CD4-positive, alpha-beta memory T cell (primary cell): ENCODE measurements around the gene FDXR. TPM values are rescaled to one million over a fixed set of nuclear protein-coding genes. Genes with fewer than 3 reads are reported as not detected.

Experiments
- CTCF ChIA-PET: fragments of 350-600 bp; sonication (Branson Sonifier 250); formaldehyde crosslinking; loops from one replicate; lab custom pipeline; 2021; ENCODE audit warnings: inconsistent platforms; ENCODE audit not compliant: partially characterized antibody; lab: Charles Lee
- POLR2A ChIA-PET: fragments of 350-600 bp; sonication (Branson Sonifier 250); formaldehyde crosslinking; loops from one replicate; lab custom pipeline; 2021; ENCODE audit not compliant: partially characterized antibody; lab: Charles Lee
- DNase-seq, 5 donors: peaks; one replicate each; pipeline versions ENCODE4 v3.0.0 to v3.0.0-alpha.2; 2020 to 2022; ENCODE audit warnings: mixed read lengths in 1 of 5
- H3K27ac ChIP-seq: one replicate; pipeline ENCODE4 v1.7.0; 2013; ENCODE audit warnings: low read depth, low read length
- H3K27me3 ChIP-seq: 2 replicates; pipeline ENCODE4 v1.7.0; 2013; ENCODE audit warnings: mild to moderate bottlenecking, low read length, moderate library complexity; ENCODE audit not compliant: insufficient read depth
- H3K36me3 ChIP-seq: 2 replicates; pipeline ENCODE4 v1.7.0; 2013; ENCODE audit warnings: mild to moderate bottlenecking, low read length, moderate library complexity; ENCODE audit not compliant: insufficient read depth
- H3K4me1 ChIP-seq: 2 replicates; pipeline ENCODE4 v1.7.0; 2013; ENCODE audit warnings: mild to moderate bottlenecking, low read length, moderate library complexity; ENCODE audit not compliant: insufficient read depth
- H3K4me3 ChIP-seq, 2 donors: one replicate each; pipeline ENCODE4 v1.7.0; 2013; ENCODE audit warnings: low read length in 2 of 2, mild to moderate bottlenecking in 1 of 2
- H3K9me3 ChIP-seq, 2 donors: one replicate each; pipeline ENCODE4 v1.7.0; 2013; ENCODE audit warnings: low read length in 2 of 2, control low read depth in 1 of 2; ENCODE audit not compliant: control insufficient read depth in 1 of 2
- H3K27ac Mint-ChIP-seq, 7 donors: one replicate each; pipeline ENCODE4 v1.8.0; 2020 to 2021; ENCODE audit warnings: mixed read lengths in 7 of 7, mild to moderate bottlenecking in 6 of 7, inconsistent platforms in 3 of 7, moderate library complexity in 3 of 7
- H3K27me3 Mint-ChIP-seq, 2 donors: one replicate each; pipeline ENCODE4 v1.8.0; 2020 to 2021; ENCODE audit warnings: mixed read lengths in 2 of 2
- H3K36me3 Mint-ChIP-seq, 2 donors: one replicate each; pipeline ENCODE4 v1.8.0; 2020 to 2021; ENCODE audit warnings: mixed read lengths in 2 of 2, inconsistent platforms in 1 of 2, mild to moderate bottlenecking in 1 of 2
- H3K4me1 Mint-ChIP-seq, 4 donors: one replicate each; pipeline ENCODE4 v1.8.0; 2020 to 2021; ENCODE audit warnings: mixed read lengths in 4 of 4, mild to moderate bottlenecking in 1 of 4
- H3K4me3 Mint-ChIP-seq, 8 donors: one replicate each; pipeline ENCODE4 v1.8.0; 2020 to 2021; ENCODE audit warnings: mixed read lengths in 8 of 8, mild to moderate bottlenecking in 7 of 8, moderate library complexity in 6 of 8, inconsistent platforms in 3 of 8
- H3K9me3 Mint-ChIP-seq, 8 donors: one replicate each; pipeline ENCODE4 v1.8.0; 2020 to 2021; ENCODE audit warnings: mixed read lengths in 8 of 8, mild to moderate bottlenecking in 5 of 8, inconsistent platforms in 3 of 8, moderate library complexity in 1 of 8
- intact Hi-C: fragments of 100-400 bp; cut with micrococcal nuclease; formaldehyde crosslinking; loops from one replicate; pipeline ENCODE4 v1.15.1; 2023
- polyA plus RNA-seq, 2 donors: library from polyadenylated mRNA; unstranded; fragments of 300-500 nt; fragmentation: Illumina TruSeq; gene quantifications; one replicate each; pipeline ENCODE4 v1.2.3, GENCODE V29; 2021
- total RNA-seq, 2 experiments: library from RNA; stranded (reverse); gene quantifications; one replicate each; pipeline ENCODE4 v1.2.3, GENCODE V29; 2021

The FDXR gene
- total and polyA plus RNA-seq, 4 experiments from 2014 or later = 2.7 to 21.8 (median 10.6) TPM

DNA sequence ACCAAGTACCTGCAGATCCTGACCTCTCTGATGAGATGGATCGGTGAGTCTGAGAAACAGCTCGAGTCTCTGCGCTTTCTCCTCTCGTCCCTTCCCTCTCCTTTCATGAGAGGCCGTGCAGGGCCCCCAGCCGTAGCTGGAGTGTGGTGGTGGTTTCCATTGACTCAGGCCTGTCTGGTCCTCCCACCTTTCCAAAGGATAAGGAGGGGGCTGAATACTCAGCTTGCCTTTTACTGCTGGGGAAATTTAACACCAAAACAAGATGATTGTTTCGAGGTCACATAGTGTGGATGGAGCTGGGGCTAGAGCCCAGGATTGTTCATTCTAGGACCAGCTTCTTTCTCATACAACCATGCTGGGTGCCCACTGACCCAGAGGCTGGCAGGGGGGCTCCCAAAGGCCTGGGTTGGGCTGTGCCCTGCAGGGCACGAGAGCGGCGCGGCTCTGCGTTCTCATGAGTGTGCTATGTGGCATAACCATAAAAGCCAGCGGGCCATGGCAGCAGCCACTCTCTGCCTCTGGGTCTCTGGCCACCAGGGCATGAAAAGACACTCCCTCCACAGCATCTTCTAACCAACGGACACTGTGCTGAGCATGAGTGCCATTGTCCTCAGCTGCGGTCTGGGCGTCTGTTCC is 52.9 kb downstream of the FDXR start:
- Mint-ChIP-seq H3K4me3 (no peak overlapping the region), H3K4me1 (peaks cover 0 to 2% (median 0%) of the 10 kb centered on the region in 4 donors), H3K36me3 (peaks cover 46 to 52% of the 10 kb centered on the region in 2 donors), H3K27ac (no peak overlapping the region), H3K9me3 (no peaks in the 10 kb centered on the region), H3K27me3 (no peaks in the 10 kb centered on the region)
- Histone ChIP-seq H3K36me3 (peaks cover 26% of the 10 kb centered on the region), H3K27me3 (no peaks in the 10 kb centered on the region), H3K9me3 (no peaks in the 10 kb centered on the region), H3K4me3 (no peak overlapping the region), H3K4me1 (no peaks in the 10 kb centered on the region), H3K27ac (no peak overlapping the region)
- ChIA-PET CTCF (interaction anchor here (1.2 kb wide), 1 partner anchor 29 kb away, joined by 4 read pairs; no protein-coding TSS in a partner anchor), POLR2A (no interaction called here)
- intact Hi-C loops = no loop called here
- no peak for DNase-seq

DNA sequence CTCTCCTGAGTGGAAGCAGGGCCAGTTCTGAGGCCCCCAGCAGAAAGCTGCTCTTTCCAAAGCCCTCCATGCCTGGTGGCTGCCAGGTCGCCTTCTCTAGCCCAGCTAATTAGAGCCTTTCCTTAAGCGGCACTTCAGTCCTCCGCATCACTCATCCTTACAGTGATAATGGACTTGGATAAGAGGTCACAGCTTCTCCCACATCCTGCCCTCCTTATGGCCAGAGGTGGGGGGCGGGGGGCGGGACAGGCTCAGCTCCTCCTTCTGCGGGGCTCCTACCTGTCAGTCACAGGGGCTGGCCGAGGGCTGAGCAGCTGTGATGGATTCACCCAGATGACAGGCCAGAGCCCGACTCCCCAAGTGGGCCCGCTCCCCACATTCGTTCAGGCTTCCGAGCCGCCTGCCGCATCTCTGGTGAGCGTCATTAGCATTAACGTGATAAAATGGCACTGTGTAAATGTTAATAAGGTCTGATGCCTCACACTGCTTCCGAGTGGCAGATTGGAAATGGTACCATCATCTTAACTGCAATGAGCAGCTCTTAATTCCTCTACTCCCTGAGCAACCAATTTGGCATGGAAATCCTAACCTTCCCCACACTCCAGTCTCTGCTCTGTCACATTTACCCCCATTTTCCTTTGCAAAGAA is 54.4 kb downstream of the FDXR start:
- ChIA-PET POLR2A (no interaction called here), CTCF (no interaction called here)
- no peak overlapping the region for H3K27ac ChIP-seq

DNA sequence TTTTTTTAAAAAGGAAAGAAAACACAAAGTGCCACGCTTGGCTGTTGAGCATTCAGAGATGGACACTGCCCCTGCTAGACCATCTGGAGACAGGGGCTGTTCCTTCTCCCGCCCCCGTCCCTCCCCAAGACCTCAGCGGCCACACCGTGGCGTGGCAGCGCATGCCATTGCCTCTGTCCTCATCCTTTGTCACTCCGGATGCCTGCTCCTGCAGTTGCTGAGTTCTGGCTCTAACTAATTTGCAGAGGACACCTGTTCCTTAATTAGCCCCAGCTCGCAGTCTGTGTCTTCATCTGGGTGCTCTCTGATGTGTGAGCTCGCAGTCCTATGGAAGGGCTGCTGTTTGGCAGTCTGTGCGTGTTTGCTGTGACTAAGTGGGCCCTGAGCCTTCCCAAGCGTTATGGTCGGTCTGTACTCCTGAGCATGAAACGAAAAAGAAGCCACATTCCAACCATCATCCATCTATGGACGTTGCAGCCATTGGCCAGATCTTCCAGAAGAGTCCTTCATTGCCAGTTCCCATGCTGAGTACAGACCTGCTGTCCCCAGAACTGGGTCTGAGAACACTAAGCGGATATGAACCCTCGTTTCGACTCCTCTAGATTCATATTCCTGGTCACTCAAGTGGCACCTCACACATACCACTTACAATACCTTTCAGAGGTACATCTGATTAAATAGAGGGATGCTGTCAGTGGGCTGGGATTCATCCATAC is 55.7 kb downstream of the FDXR start:
- Mint-ChIP-seq H3K4me1 (peaks cover 0 to 2% (median 0%) of the 10 kb centered on the region in 4 donors), H3K4me3 (no peak overlapping the region), H3K27me3 (no peaks in the 10 kb centered on the region), H3K27ac (peak overlapping the region in 1 of 7 donors; percentile 53), H3K36me3 (peaks cover 51 to 62% of the 10 kb centered on the region in 2 donors), H3K9me3 (no peaks in the 10 kb centered on the region)
- no peaks in the 10 kb centered on the region for H3K27me3 ChIP-seq
- peaks cover 34% of the 10 kb centered on the region for H3K36me3 ChIP-seq
- intact Hi-C loops = no loop called here
- ChIA-PET POLR2A (interaction anchor here (0.7 kb wide), 1 partner anchor 717 kb away, joined by 6 read pairs; no protein-coding TSS in a partner anchor), CTCF (interaction anchor here (1.1 kb wide), 1 partner anchor 25 kb away, joined by 4 read pairs; no protein-coding TSS in a partner anchor)
- no peak overlapping the region for H3K27ac ChIP-seq
- no peaks in the 10 kb centered on the region for H3K4me1 ChIP-seq
- H3K9me3 ChIP-seq = no peaks in the 10 kb centered on the region
- H3K4me3 ChIP-seq = no peak overlapping the region
- no peak for DNase-seq

More for the DNA sequence above, 54.4 kb downstream of the FDXR start:
- Histone ChIP-seq H3K36me3 (peaks cover 26% of the 10 kb centered on the region), H3K4me3 (no peak overlapping the region), H3K27me3 (no peaks in the 10 kb centered on the region), H3K9me3 (no peaks in the 10 kb centered on the region), H3K4me1 (no peaks in the 10 kb centered on the region)
- no peak for DNase-seq
- Mint-ChIP-seq H3K4me1 (peaks cover 0 to 2% (median 0%) of the 10 kb centered on the region in 4 donors), H3K27ac (no peak overlapping the region), H3K9me3 (no peaks in the 10 kb centered on the region), H3K27me3 (no peaks in the 10 kb centered on the region), H3K4me3 (no peak overlapping the region), H3K36me3 (peaks cover 52 to 53% of the 10 kb centered on the region in 2 donors)
- intact Hi-C loops = no loop called here

DNA sequence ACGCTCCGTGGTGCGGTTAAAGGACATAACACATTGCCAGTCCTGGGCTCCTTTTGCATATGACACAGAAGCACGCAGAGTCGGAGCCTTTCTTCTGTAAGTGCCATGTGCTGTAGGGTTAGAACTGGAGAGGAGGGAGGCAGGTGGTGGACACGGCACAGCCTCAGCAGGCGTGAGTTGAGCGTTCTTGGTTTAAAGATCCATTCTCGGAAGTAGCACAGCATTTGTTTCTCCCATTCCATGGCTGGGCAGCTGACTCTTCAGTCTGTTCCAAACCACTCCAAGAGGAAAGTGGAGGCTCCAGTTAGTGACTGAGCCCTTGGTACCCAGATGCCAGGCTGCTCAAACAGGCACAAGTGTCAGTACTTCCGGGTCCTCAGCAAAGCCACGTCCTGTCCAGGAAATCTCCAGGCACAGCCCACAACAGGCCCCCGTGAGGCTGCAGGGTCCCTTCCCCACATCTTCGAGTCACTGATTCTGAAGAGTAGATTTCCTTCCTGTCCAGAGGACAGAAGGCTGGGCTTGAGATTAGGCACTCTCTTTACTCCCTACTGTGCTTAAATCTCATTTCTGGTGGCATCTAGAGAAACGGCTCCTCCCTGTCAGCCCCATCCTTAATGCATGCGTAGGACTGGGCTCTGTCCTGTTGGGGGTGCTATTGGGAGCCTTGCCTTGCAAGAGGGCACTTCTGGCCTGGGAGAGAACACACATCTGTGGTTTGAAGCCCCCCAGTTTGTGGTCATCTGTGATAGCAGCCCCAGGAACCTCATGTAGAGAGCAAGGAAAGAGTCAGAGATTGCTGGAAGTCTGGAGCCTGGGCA is 57.0 kb downstream of the FDXR start:
- Histone ChIP-seq H3K36me3 (peaks cover 22% of the 10 kb centered on the region), H3K4me3 (no peak overlapping the region), H3K27ac (no peak overlapping the region), H3K4me1 (no peaks in the 10 kb centered on the region), H3K27me3 (no peaks in the 10 kb centered on the region), H3K9me3 (no peaks in the 10 kb centered on the region)
- Mint-ChIP-seq H3K27ac (peak overlapping the region in 1 of 7 donors; percentile 66), H3K9me3 (no peaks in the 10 kb centered on the region), H3K4me1 (peaks cover 0 to 2% (median under 1%) of the 10 kb centered on the region in 4 donors), H3K4me3 (no peak overlapping the region), H3K27me3 (no peaks in the 10 kb centered on the region), H3K36me3 (peaks cover 52 to 55% of the 10 kb centered on the region in 2 donors)
- intact Hi-C loops = no loop called here
- DNase-seq = no peak
- ChIA-PET POLR2A (no interaction called here), CTCF (interaction anchor here (1.1 to 1.2 kb wide), 2 partner anchors 24 to 158 kb away, joined by 3 to 4 read pairs; no protein-coding TSS in a partner anchor)

DNA sequence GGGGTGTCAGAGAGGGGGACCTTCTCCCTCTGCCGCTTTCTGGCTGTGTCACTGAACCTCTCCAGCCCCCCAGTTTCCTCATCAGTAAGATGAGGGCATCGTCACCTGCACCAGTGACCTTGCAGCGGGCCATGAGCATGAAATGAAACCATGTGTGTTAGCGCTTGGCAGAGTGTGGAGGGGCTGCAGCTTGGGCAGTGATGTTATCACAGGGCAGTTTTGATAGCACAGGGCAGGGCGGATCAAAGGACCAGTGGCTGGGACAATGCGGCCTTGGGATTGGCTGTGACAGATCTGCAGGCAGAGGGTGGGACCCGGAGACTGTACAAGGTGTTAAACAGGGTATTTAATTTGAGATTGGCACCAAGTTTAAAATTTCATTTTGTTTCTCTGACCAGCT is 57.7 kb downstream of the FDXR start:
- H3K4me1 Mint-ChIP-seq = peaks cover 0 to 2% (median 2%) of the 10 kb centered on the region in 4 donors
- no peaks in the 10 kb centered on the region for H3K9me3 ChIP-seq
- no peaks in the 10 kb centered on the region for H3K4me1 ChIP-seq
- CTCF ChIA-PET = interaction anchor here (1.2 kb wide), 1 partner anchor 157 kb away, joined by 3 read pairs; no protein-coding TSS in a partner anchor
- H3K27ac Mint-ChIP-seq = peak overlapping the region in 1 of 7 donors; percentile 63
- POLR2A ChIA-PET = no interaction called here
- peaks cover 55 to 57% of the 10 kb centered on the region in 2 donors for H3K36me3 Mint-ChIP-seq
- no peak overlapping the region for H3K4me3 Mint-ChIP-seq
- intact Hi-C loops = no loop called here
- no peak for DNase-seq
- H3K4me3 ChIP-seq = no peak overlapping the region
- no peaks in the 10 kb centered on the region for H3K9me3 Mint-ChIP-seq
- H3K27me3 ChIP-seq = no peaks in the 10 kb centered on the region
- no peaks in the 10 kb centered on the region for H3K27me3 Mint-ChIP-seq
- H3K36me3 ChIP-seq = peaks cover 15% of the 10 kb centered on the region
- no peak overlapping the region for H3K27ac ChIP-seq

DNA sequence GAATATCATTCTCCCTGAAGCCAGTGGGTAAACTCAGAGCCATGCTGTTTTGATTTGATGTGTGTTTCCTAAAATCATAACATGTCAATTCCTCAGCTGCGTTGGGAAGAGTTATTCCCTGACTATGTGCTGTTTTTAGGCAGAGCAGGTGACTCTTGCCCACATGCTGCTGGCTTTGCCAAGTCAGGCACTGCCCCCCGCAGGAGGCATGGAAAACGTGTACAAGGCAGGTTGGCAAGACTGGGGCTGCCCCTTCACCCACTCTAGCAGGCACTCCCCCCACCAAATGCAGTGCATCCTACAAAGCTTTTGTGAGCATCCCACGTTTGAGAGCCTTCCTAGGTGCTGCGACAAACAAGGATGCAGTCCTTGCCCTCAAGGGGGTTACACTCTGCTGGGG is 58.3 kb downstream of the FDXR start:
- Mint-ChIP-seq H3K27me3 (no peaks in the 10 kb centered on the region), H3K4me3 (no peak overlapping the region), H3K36me3 (peaks cover 54 to 58% of the 10 kb centered on the region in 2 donors), H3K9me3 (no peaks in the 10 kb centered on the region), H3K4me1 (peaks cover 0 to 4% (median 2%) of the 10 kb centered on the region in 4 donors), H3K27ac (no peak overlapping the region)
- no peak overlapping the region for H3K4me3 ChIP-seq
- H3K36me3 ChIP-seq = peaks cover 9% of the 10 kb centered on the region
- intact Hi-C loops = no loop called here
- ChIA-PET CTCF (interaction anchor here (1.2 kb wide), 1 partner anchor 157 kb away, joined by 3 read pairs; no protein-coding TSS in a partner anchor), POLR2A (no interaction called here)
- no peaks in the 10 kb centered on the region for H3K9me3 ChIP-seq
- no peaks in the 10 kb centered on the region for H3K4me1 ChIP-seq
- no peak for DNase-seq
- no peaks in the 10 kb centered on the region for H3K27me3 ChIP-seq
- no peak overlapping the region for H3K27ac ChIP-seq
